HG02798 (cell line): ENCODE data around the gene ABCB8.

Experiments used
- ATAC-seq: cut with Tn5 transposase; IDR thresholded peaks from one replicate; pipeline ENCODE4 v1.9.1; 2021; ENCODE audit warnings: mild to moderate bottlenecking; ENCODE audit not compliant: unreplicated experiment, poor library complexity

Gene ABCB8

GRCh38 chr7:151028131-151028947, at the start of gene ABCB8:
ABCB8 (plus strand) TSS chr7:151028450; CDS start chr7:151028516, 66 bp downstream.
- ATAC-seq = peak; percentile 98

- no peak for ATAC-seq
These were observed 48.4 kb upstream of the ABCB8 start for GRCh38 chr7:150979713-150980390.

- no peak for ATAC-seq
These were observed 47.6 kb upstream of the ABCB8 start for GRCh38 chr7:150980663-150981062.

DNA sequence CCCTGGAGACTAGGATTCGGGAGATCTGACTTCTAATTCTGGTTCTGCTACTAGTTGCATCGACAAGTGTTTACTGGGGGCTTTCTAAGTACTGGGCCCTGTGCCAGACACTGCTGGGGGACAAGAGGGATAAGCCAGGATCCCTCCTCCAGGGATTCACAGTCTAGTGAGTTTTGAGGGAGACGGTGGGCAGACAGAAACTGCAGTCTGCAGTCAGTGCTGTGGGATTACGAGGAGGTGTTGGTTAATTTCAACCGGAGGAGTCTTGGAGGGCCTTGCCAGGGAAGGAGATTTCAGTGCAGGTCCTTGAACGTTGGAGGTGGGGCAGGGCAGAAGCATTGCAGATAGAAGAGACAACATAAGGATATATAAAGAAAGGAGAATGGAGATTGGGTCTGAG, 46.6 kb upstream of the ABCB8 start:
- no peak for ATAC-seq

GRCh38 chr7:150982351-150982750, 45.9 kb upstream of the ABCB8 start:
- no peak for ATAC-seq

- no peak for ATAC-seq
These were observed 44.3 kb upstream of the ABCB8 start for GRCh38 chr7:150983893-150984368.

- peak; percentile 54 for ATAC-seq
These were observed 42.1 kb upstream of the ABCB8 start for GRCh38 chr7:150986099-150986512.

GRCh38 chr7:150986556-150986955, 41.7 kb upstream of the ABCB8 start:
- no peak for ATAC-seq

- no peak for ATAC-seq
These were observed 39.7 kb upstream of the ABCB8 start for GRCh38 chr7:150988230-150989226.

- ATAC-seq = no peak
These were observed 38.8 kb upstream of the ABCB8 start for GRCh38 chr7:150989456-150989855.

- ATAC-seq = no peak
These were observed 37.6 kb upstream of the ABCB8 start, which contains the start of gene NOS3 for GRCh38 chr7:150990416-150991186. NOS3 (plus strand) TSS chr7:150991017; CDS start chr7:150993804, 2,787 bp downstream.

DNA sequence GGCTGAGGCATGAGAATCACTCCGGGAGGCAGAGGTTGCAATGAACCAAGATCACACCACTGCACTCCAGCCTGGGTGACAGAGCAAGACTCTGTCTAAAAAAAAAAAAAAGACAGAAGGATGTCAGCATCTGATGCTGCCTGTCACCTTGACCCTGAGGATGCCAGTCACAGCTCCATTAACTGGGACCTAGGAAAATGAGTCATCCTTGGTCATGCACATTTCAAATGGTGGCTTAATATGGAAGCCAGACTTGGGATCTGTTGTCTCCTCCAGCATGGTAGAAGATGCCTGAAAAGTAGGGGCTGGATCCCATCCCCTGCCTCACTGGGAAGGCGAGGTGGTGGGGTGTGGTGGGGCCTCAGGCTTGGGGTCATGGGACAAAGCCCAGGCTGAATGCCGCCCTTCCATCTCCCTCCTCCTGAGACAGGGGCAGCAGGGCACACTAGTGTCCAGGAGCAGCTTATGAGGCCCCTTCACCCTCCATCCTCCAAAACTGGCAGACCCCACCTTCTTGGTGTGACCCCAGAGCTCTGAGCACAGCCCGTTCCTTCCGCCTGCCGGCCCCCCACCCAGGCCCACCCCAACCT, 36.1 kb upstream of the ABCB8 start:
- ATAC-seq = no peak

DNA sequence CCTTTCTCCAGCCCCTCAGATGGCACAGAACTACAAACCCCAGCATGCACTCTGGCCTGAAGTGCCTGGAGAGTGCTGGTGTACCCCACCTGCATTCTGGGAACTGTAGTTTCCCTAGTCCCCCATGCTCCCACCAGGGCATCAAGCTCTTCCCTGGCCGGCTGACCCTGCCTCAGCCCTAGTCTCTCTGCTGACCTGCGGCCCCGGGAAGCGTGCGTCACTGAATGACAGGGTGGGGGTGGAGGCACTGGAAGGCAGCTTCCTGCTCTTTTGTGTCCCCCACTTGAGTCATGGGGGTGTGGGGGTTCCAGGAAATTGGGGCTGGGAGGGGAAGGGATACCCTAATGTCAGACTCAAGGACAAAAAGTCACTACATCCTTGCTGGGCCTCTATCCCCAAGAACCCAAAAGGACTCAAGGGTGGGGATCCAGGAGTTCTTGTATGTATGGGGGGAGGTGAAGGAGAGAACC, 35.4 kb upstream of the ABCB8 start:
- ATAC-seq = peak; percentile 74

- no peak for ATAC-seq
These were observed 34.7 kb upstream of the ABCB8 start for GRCh38 chr7:150993511-150993910.

DNA sequence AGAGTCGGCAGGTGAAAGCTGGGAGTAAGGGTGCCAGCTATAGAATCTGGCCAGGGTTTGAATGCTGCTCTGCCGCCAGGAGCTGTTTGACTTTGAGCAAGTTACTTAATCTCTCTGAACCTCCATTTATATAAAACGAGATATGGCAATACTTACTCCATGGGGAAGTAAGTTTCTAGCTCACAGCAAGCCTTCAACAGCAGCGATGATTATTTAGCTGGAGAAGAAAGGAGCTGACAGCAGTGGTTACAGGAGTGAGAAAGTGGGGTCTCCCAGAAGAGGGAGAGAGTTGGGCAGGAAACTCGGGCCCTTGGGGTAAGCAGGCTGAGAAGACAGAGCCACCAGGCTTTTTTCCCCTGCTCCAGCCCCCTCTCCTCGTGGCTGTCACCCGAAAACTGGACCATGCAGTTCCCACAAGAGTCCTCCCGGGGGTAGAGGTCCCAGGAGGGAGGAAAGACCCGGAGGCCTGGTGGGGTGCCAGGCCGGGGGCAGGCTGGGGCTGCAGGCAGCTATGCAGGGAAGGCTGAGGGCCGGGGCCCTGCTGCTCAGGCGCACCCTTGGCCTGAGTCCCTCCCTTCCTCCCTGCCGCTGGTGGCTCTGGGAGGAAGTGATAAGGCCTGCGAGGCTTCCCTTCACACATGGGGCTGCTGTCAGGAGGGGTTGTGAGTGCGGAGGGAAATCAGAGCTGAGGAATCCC, 34.0 kb upstream of the ABCB8 start:
- ATAC-seq = no peak

DNA sequence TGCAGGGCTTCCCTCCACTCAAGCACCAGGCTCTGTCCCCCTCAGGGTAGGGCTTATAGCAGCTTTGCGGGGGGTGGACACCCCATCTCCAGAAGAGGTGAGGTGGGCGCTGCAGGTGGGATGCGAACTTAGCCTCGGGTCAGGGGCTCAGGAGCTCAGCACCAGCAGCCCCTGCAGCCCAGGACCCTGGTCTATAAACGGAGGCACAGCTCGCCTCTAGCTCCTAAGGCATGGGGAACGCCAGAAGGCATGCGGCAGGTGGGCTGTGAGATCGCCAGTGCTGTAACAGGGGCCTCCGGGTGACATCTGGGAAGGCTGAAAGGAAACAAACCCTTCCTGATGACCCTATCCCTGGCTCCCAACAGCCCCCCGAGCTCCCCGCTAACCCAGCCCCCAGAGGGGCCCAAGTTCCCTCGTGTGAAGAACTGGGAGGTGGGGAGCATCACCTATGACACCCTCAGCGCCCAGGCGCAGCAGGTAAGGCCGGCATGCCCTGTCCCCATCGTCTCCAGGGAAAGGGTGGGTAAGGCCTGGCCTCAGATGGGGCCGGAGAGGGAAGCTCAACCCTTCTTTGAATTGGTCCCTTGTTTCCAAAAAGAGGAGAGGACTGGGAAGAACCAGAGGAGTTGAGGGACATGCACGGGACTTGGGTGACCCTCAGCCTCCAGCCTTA, 33.3 kb upstream of the ABCB8 start:
- no peak for ATAC-seq

DNA sequence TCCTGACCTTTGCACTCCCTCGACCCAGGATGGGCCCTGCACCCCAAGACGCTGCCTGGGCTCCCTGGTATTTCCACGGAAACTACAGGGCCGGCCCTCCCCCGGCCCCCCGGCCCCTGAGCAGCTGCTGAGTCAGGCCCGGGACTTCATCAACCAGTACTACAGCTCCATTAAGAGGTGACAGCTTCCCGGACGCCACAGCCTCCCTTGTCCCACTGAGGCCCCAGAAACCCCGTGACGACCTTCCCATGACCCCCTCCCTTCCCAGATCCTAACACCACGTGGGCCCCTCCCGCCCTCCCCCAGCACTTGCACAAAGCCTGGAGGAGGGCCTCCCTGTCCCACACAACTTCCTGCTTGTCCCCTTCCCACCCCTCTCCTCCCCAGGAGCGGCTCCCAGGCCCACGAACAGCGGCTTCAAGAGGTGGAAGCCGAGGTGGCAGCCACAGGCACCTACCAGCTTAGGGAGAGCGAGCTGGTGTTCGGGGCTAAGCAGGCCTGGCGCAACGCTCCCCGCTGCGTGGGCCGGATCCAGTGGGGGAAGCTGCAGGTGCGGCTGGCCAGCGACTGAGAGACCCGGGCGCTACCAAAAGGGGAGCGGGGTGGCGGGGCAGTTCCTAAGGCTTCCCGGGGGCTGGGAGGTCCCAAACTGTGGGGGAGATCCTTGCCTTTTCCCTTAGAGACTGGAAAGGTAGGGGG, 31.7 kb upstream of the ABCB8 start:
- no peak for ATAC-seq
